ENCODE results near the gene MRTFB. TPM values are rescaled to one million over a fixed set of nuclear protein-coding genes. Genes with fewer than 3 reads are reported as not detected.

Gene MRTFB
- total and polyA plus RNA-seq, 2 experiments from 2014 or later, result 13.9 to 22.2 TPM

DNA sequence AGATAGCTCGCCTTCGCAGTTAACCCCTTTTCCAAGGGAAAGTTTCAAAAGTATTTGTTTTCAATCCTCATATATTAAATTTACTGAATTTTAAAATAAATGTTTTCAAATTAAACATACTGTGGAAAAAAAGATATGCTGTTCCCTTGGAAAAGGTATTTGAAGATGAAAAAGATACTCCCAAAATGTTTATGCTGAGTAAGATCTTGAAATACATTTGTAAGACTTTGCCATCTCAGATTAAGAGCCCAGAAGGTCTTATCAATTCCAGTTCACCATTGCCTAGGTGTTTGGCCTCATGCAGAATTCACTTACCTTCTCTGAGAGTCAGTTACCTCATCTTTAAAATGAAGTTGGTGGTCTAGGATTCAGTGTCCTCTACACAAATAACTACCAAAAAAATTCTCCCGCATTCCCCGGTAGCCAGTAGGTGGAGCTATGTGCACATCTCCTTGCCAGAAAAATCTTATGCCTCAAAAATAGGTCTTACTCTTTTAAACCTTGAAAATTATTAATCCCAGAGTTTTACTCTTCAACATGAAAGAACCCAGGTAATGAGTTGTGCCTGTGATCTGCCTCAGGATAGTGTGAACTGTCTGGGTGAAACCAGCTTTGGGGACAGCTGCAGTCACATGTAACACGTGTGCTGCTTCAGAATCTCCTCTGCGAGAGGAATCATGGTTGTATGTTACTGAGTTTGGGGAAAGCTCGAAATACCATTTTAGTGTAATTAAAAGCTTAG is 178.3 kb downstream of the MRTFB start:
- peaks cover 52% of the 10 kb centered on the region for H3K36me3 Mint-ChIP-seq (ENCODE audit: low read depth)
- peak overlapping the region; percentile 51; the same call in 1 of the 2 replicates for H3K27ac Mint-ChIP-seq

More for the DNA sequence above, 178.3 kb downstream of the MRTFB start:
- TF ChIP-seq POLR2AphosphoS5 (IDR thresholded peaks at IDR 0.05; ENCODE audit: low read depth) (no peak), EZH2phosphoT487 (IDR thresholded peaks at IDR 0.05; ENCODE audit: unreplicated experiment) (no peak), NANOG (IDR thresholded peaks at IDR 0.05; ENCODE audit: borderline replicate concordance) (no peak), EZH2 (IDR thresholded peaks at IDR 0.05; ENCODE audit: low read depth, unreplicated experiment) (no peak)
- TF ChIP-seq, protein P1, sequence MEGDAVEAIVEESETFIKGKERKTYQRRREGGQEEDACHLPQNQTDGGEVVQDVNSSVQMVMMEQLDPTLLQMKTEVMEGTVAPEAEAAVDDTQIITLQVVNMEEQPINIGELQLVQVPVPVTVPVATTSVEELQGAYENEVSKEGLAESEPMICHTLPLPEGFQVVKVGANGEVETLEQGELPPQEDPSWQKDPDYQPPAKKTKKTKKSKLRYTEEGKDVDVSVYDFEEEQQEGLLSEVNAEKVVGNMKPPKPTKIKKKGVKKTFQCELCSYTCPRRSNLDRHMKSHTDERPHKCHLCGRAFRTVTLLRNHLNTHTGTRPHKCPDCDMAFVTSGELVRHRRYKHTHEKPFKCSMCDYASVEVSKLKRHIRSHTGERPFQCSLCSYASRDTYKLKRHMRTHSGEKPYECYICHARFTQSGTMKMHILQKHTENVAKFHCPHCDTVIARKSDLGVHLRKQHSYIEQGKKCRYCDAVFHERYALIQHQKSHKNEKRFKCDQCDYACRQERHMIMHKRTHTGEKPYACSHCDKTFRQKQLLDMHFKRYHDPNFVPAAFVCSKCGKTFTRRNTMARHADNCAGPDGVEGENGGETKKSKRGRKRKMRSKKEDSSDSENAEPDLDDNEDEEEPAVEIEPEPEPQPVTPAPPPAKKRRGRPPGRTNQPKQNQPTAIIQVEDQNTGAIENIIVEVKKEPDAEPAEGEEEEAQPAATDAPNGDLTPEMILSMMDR (conservative IDR thresholded peaks at IDR 0.05; ENCODE audit: low read depth in 2 of 2), result peak; percentile 74 to 99
- TF ChIP-seq, protein P2, sequence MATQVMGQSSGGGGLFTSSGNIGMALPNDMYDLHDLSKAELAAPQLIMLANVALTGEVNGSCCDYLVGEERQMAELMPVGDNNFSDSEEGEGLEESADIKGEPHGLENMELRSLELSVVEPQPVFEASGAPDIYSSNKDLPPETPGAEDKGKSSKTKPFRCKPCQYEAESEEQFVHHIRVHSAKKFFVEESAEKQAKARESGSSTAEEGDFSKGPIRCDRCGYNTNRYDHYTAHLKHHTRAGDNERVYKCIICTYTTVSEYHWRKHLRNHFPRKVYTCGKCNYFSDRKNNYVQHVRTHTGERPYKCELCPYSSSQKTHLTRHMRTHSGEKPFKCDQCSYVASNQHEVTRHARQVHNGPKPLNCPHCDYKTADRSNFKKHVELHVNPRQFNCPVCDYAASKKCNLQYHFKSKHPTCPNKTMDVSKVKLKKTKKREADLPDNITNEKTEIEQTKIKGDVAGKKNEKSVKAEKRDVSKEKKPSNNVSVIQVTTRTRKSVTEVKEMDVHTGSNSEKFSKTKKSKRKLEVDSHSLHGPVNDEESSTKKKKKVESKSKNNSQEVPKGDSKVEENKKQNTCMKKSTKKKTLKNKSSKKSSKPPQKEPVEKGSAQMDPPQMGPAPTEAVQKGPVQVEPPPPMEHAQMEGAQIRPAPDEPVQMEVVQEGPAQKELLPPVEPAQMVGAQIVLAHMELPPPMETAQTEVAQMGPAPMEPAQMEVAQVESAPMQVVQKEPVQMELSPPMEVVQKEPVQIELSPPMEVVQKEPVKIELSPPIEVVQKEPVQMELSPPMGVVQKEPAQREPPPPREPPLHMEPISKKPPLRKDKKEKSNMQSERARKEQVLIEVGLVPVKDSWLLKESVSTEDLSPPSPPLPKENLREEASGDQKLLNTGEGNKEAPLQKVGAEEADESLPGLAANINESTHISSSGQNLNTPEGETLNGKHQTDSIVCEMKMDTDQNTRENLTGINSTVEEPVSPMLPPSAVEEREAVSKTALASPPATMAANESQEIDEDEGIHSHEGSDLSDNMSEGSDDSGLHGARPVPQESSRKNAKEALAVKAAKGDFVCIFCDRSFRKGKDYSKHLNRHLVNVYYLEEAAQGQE (IDR thresholded peaks at IDR 0.05; ENCODE audit: unreplicated experiment), result no peak
- TF ChIP-seq, protein P3, sequence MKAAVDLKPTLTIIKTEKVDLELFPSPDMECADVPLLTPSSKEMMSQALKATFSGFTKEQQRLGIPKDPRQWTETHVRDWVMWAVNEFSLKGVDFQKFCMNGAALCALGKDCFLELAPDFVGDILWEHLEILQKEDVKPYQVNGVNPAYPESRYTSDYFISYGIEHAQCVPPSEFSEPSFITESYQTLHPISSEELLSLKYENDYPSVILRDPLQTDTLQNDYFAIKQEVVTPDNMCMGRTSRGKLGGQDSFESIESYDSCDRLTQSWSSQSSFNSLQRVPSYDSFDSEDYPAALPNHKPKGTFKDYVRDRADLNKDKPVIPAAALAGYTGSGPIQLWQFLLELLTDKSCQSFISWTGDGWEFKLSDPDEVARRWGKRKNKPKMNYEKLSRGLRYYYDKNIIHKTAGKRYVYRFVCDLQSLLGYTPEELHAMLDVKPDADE (IDR thresholded peaks at IDR 0.05), result no peak
- peaks cover 31% of the 10 kb centered on the region for H3K36me3 ChIP-seq (ENCODE audit: insufficient read depth)
- 0 out of 2 replicates have a peak overlapping the region, but pooled peaks have one; percentile 21 for H3K27ac ChIP-seq (ENCODE audit: low read depth)
- H3F3A ChIP-seq (replicated peaks; ENCODE audit: low read depth), result peaks cover 5% of the 10 kb centered on the region; the same call in 1 of the 2 replicates
- H3K4me3 ChIP-seq, result no peak overlapping the region
- peaks cover 7% of the 10 kb centered on the region for H3K4me1 Mint-ChIP-seq
- H3K4me1 ChIP-seq (ENCODE audit: insufficient read depth), result no peaks in the 10 kb centered on the region; the same call in 1 of the 2 replicates
- peaks cover 7% of the 10 kb centered on the region; the same call in 1 of the 2 replicates for H4K20me1 ChIP-seq (replicated peaks; ENCODE audit: insufficient read depth)
- H2AFZ ChIP-seq, result no peak overlapping the region
- no peaks in the 10 kb centered on the region for H3K79me2 ChIP-seq (replicated peaks; ENCODE audit: insufficient read depth)
- H3K4me3 Mint-ChIP-seq, result no peak overlapping the region
- H3K27me3 Mint-ChIP-seq (ENCODE audit: insufficient read depth, low read depth, poor library complexity), result peaks cover 7% of the 10 kb centered on the region
- DNase-seq (ENCODE audit: low spot score), result peak; percentile 71
- no peak; the same call in 2 of the 3 replicates for ATAC-seq
- no peak overlapping the region for H3K4me2 ChIP-seq
- no peaks in the 10 kb centered on the region for H3K9me2 ChIP-seq (ENCODE audit: insufficient read depth)
- peaks cover 3% of the 10 kb centered on the region; the same call in 1 of the 3 replicates for H3K9me3 Mint-ChIP-seq
- H3K27me3 ChIP-seq (ENCODE audit: insufficient read depth), result no peaks in the 10 kb centered on the region
